Fibroblast of villous mesenchyme (primary cell): ENCODE data around the gene DPF1. TPM values are rescaled to one million over a fixed set of nuclear protein-coding genes. Genes with fewer than 3 reads are reported as not detected.
A peak's percentile ranks its signal among the peaks of the same experiment; 100 is the strongest.

Experiments used
- DNase-seq: peaks from one replicate; pipeline ENCODE4 v3.0.0-alpha.2; 2010; ENCODE audit warnings: low read depth
- H3K4me3 ChIP-seq: 2 replicates; pipeline ENCODE4 v1.5.1; 2011; ENCODE audit warnings: low read depth, mild to moderate bottlenecking, low read length
- CTCF ChIP-seq: IDR thresholded peaks from 2 replicates; pipeline ENCODE4 v1.5.1; 2012; ENCODE audit warnings: low read depth, mild to moderate bottlenecking, low read length; ENCODE audit not compliant: insufficient read depth
- total RNA-seq: library from RNA; depleted of rRNA; stranded (reverse); fragments of >200 nt; gene quantifications from 2 replicates; pipeline ENCODE4 v1.2.3, GENCODE V29; 2012

Gene DPF1
- 1.7 and 3.5 TPM in 2 replicates for total RNA-seq

- TF ChIP-seq CTCF: no peak
- peak; percentile 44 for DNase-seq
These were observed at the start of gene DPF1 for GRCh38 chr19:38224014-38224862. Gene DPF1 (minus strand): TSS chr19:38224222. CDS start chr19:38224142, 80 bp downstream.

GRCh38 chr19:38273499-38273898, 49.5 kb upstream of the DPF1 start:
- TF ChIP-seq CTCF: no peak
- no peak overlapping the region for H3K4me3 ChIP-seq
- DNase-seq: no peak

More at GRCh38 chr19:38224014-38224862, at the start of gene DPF1:
- peak within 1 kb of the TSS; percentile 72 for H3K4me3 ChIP-seq

- no peak for TF ChIP-seq CTCF
- no peak for DNase-seq
- no peak overlapping the region for H3K4me3 ChIP-seq
These were observed 46.7 kb upstream of the DPF1 start for GRCh38 chr19:38270587-38271167.

- no peak overlapping the region for H3K4me3 ChIP-seq
- no peak for TF ChIP-seq CTCF
- DNase-seq: no peak
These were observed 44.5 kb upstream of the DPF1 start for GRCh38 chr19:38268539-38268938.

GRCh38 chr19:38267761-38268483, 43.9 kb upstream of the DPF1 start:
- no peak for TF ChIP-seq CTCF
- no peak overlapping the region for H3K4me3 ChIP-seq
- DNase-seq: no peak

GRCh38 chr19:38266981-38267597, 43.1 kb upstream of the DPF1 start:
- no peak overlapping the region for H3K4me3 ChIP-seq
- TF ChIP-seq CTCF: no peak
- peak; percentile 44 for DNase-seq
